Measurements from ENCODE around the gene BAIAP2. TPM values are rescaled to one million over a fixed set of nuclear protein-coding genes. Genes with fewer than 3 reads are reported as not detected.

BAIAP2 gene
- total and polyA plus RNA-seq, 7 donors: 6.5 to 52.3 (median 32.6) TPM

DNA sequence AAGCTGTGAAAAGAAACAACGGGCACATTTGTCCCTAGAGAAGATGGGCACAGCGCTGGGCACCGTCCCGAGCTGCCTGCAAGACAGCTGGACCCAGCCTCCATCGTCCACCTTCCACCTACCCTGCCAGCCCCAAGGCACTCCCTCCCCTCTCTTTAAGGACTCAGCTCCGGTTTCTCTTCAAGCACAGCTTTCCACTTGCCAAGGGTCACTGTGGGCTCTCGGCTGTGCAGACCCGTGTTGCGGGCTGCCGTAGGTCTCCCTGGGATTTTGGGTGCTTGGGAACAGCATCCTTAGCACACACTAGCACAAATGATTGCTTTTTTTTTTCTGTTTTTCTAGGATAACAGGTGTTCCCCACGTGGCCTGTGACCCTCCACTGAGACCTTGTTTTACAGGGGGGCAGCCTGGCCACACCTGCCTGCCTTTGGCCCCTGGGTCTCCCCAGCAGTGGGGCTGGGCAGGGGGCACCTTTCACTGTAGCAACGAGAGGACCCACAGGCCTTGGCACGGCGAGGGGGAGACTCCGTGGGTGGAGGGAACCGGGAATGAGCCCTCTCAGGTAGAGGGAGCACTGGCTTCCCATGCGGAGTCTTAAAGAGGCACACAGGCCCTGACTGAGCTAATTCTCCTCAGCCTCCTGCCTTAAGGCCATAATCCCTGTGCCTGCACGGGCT, 41.9 kb upstream of the BAIAP2 start:
- intact Hi-C loops (cut with DNase I): loop anchor here (5.0 kb wide), 1 partner anchor 44 kb away; the partner anchor contains the start of gene BAIAP2
- TF ChIP-seq POLR2AphosphoS5 (IDR thresholded peaks at IDR 0.05) (no peak), EP300 (IDR thresholded peaks at IDR 0.05) (no peak)
- TF ChIP-seq, protein P1, sequence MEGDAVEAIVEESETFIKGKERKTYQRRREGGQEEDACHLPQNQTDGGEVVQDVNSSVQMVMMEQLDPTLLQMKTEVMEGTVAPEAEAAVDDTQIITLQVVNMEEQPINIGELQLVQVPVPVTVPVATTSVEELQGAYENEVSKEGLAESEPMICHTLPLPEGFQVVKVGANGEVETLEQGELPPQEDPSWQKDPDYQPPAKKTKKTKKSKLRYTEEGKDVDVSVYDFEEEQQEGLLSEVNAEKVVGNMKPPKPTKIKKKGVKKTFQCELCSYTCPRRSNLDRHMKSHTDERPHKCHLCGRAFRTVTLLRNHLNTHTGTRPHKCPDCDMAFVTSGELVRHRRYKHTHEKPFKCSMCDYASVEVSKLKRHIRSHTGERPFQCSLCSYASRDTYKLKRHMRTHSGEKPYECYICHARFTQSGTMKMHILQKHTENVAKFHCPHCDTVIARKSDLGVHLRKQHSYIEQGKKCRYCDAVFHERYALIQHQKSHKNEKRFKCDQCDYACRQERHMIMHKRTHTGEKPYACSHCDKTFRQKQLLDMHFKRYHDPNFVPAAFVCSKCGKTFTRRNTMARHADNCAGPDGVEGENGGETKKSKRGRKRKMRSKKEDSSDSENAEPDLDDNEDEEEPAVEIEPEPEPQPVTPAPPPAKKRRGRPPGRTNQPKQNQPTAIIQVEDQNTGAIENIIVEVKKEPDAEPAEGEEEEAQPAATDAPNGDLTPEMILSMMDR (IDR thresholded peaks at IDR 0.05): no peak

DNA sequence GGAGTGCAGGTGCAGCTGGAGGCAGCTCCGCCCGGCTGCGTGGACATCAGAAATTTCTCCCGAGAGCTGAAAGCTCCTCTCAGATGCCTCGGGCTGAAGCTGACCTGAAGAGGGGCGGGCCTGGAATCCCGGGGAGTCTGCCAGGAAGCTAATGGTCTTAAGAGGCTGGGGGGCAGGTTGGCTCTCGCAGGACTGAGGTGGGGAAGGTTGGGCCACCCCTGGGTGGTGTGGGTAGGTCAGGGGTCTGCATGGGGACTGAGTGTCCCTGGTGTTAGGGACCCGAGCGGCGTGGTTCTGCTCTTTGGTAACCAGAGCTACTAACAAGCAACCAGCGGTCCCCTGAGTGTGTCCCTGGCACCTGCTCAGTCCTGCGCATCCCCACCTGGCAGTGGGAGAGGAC, 39.8 kb upstream of the BAIAP2 start:
- H3K27me3 ChIP-seq: no peaks in the 10 kb centered on the region
- intact Hi-C loops (cut with DNase I): no loop called here
- H3K9me3 ChIP-seq: no peaks in the 10 kb centered on the region
- peaks cover 0 to 31% (median 24%) of the 10 kb centered on the region in 4 donors for H3K4me1 ChIP-seq
- 89 to 92% methylated on average over 13 of the region's 13 CpGs for WGBS, 2 donors
- H3K36me3 ChIP-seq: peaks cover 22 to 63% (median 52%) of the 10 kb centered on the region in 4 donors
- no peak for DNase-seq
- no peak overlapping the region for H3K4me3 ChIP-seq
- H3K27ac ChIP-seq: no peak overlapping the region
- TF ChIP-seq POLR2A (IDR thresholded peaks at IDR 0.05): no peak
- no peak for TF ChIP-seq EP300 (IDR thresholded peaks at IDR 0.05)
- no peak for TF ChIP-seq POLR2AphosphoS5 (IDR thresholded peaks at IDR 0.05)
- TF ChIP-seq, protein P1 (IDR thresholded peaks at IDR 0.05): no peak

More for the DNA sequence above, 41.9 kb upstream of the BAIAP2 start:
- no peaks in the 10 kb centered on the region for H3K27me3 ChIP-seq
- peak overlapping the region; percentile 60 to 99 (median 98) for H3K4me3 ChIP-seq
- no peak overlapping the region for H3K27ac ChIP-seq
- H3K9me3 ChIP-seq: no peaks in the 10 kb centered on the region
- no peak for DNase-seq
- H3K36me3 ChIP-seq: peaks cover 18 to 43% (median 31%) of the 10 kb centered on the region in 4 donors
- 39 to 71% methylated on average over 18 of the region's 18 CpGs for WGBS, 2 donors
- H3K4me1 ChIP-seq: peaks cover 0 to 48% (median 38%) of the 10 kb centered on the region in 4 donors

DNA sequence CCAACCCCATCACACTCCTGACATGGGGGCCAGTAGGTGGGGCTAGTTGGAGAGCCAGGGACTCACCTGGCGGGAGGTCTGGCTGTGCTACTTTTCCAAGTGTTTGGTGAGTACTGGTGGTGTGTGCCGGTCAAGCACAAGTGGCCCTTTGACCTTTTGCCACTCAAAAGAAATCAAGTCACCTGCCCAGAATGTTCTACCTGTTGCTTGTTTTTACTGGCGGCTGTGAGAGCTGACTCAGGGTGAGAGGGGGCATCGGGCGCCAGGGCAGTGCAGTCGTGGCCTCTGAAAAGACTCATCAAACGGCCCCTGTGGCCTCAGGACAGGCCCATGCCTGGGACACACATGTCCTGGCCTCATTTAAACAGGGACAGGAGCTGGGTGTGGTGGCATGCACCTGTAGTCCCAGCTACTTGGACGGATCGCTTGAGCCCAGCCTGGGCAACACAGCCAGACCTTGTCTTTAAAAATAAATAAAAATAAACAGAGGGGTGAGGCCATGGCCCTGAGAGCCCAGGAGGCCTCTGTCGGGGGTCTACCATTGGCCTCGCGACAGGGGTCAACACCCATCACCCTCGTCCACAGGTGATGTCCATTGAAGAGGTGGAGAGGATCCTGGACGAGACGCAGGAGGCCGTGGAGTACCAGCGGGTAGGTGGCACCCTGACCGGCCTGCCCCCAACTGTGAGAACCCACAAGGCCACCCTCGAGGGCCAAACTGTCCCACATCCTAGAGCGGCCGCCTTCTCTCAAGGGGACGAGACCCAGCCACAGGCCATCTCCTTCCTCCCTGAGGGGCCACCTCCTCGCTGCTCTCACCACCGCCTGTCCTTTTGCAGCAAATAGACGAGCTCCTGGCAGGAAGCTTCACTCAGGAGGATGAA, 38.3 kb upstream of the BAIAP2 start:
- intact Hi-C loops (cut with DNase I): no loop called here
- WGBS, 2 donors: 94 to 95% methylated on average over 25 of the region's 25 CpGs

DNA sequence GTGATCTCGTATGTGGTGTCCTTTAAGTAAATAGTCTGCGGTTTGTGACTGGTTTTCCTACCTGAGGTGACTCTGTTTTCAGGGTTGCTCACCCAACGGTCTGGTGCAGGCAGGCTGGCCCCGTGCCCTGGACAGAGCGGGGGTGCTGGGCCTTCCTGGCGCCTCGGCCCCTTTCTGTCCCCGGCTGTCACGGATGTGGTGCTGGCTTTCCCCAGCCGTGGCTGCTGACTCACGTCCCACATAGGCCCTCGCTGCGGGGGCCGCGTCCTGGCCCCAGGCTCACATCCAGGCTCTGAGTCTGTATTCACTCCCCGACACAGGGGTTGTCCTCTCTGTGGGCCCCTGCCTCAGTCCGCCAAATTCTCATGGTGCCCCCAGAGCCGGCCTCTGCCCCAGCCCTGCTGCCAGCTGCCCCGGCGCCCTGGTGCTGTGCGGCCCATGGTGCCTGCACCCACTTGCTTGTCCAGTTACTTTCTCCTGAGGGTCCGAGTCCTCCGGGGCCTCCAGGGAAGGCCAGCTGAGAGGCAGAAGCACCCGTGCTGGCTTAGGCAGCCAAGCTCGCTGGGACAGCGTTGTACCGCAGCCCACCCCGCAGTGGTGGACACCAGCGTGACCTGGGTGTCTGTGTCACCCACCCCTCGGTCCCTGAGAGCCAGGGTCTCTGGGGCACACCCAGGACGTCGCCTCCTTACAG, 37.4 kb upstream of the BAIAP2 start:
- H3K36me3 ChIP-seq: peaks cover 22 to 65% (median 54%) of the 10 kb centered on the region in 4 donors
- peaks cover 0 to 32% (median 27%) of the 10 kb centered on the region in 4 donors for H3K4me1 ChIP-seq
- H3K9me3 ChIP-seq: no peaks in the 10 kb centered on the region
- 93 to 94% methylated on average over 32 of the region's 32 CpGs for WGBS, 2 donors
- peaks cover 0 to 1% (median 0%) of the 10 kb centered on the region in 3 donors for H3K27me3 ChIP-seq
- intact Hi-C loops (cut with DNase I): no loop called here
- DNase-seq: no peak
- no peak for TF ChIP-seq POLR2AphosphoS5 (IDR thresholded peaks at IDR 0.05)
- TF ChIP-seq POLR2A (IDR thresholded peaks at IDR 0.05): no peak
- no peak for TF ChIP-seq EP300 (IDR thresholded peaks at IDR 0.05)
- TF ChIP-seq, protein P1 (IDR thresholded peaks at IDR 0.05): no peak
- no peak overlapping the region for H3K27ac ChIP-seq
- H3K4me3 ChIP-seq: no peak overlapping the region

More for the DNA sequence above, 38.3 kb upstream of the BAIAP2 start:
- Histone ChIP-seq H3K27ac (no peak overlapping the region), H3K27me3 (no peaks in the 10 kb centered on the region), H3K9me3 (no peaks in the 10 kb centered on the region), H3K36me3 (peaks cover 22 to 65% (median 54%) of the 10 kb centered on the region in 4 donors), H3K4me1 (peaks cover 0 to 28% (median 21%) of the 10 kb centered on the region in 4 donors), H3K4me3 (no peak overlapping the region)
- no peak for DNase-seq
- TF ChIP-seq POLR2A (IDR thresholded peaks at IDR 0.05) (no peak), POLR2AphosphoS5 (IDR thresholded peaks at IDR 0.05) (no peak), EP300 (IDR thresholded peaks at IDR 0.05) (no peak)
- TF ChIP-seq, protein P1 (IDR thresholded peaks at IDR 0.05): no peak
